CD14-positive monocyte (primary cell): ENCODE data around the gene BCKDHB. TPM values are rescaled to one million over a fixed set of nuclear protein-coding genes. Genes with fewer than 3 reads are reported as not detected.

ENCODE experiments used
- DNase-seq, 3 donors: peaks; one replicate each; pipeline ENCODE4 v3.0.0-alpha.2; 2011 to 2022
- H2AFZ ChIP-seq: 2 replicates; pipeline ENCODE4 v1.6.0; 2012; ENCODE audit warnings: mild to moderate bottlenecking, low read depth, low read length, inconsistent platforms; ENCODE audit not compliant: insufficient read depth, poor library complexity, severe bottlenecking
- H3K27ac ChIP-seq, 2 donors: 1 replicate in 1 of 2; 2 replicates in 1 of 2; pipeline ENCODE4 v1.5.1; 2012 to 2013; ENCODE audit warnings: low read length in 2 of 2, control low read depth in 1 of 2, inconsistent platforms in 1 of 2, low read depth in 1 of 2, mild to moderate bottlenecking in 1 of 2
- H3K27me3 ChIP-seq, 2 donors: one replicate each; pipeline versions ENCODE4 v1.6.0 to v1.6.1; 2011 to 2013; ENCODE audit warnings: low read length in 2 of 2; ENCODE audit not compliant: control insufficient read depth in 2 of 2, insufficient read depth in 2 of 2
- H3K36me3 ChIP-seq, 2 donors: replicated peaks in 1 of 2; 1 replicate in 1 of 2; 2 replicates in 1 of 2; pipeline versions ENCODE4 v1.5.1 to v1.6.1; 2012 to 2013; ENCODE audit warnings: low read length in 2 of 2, control low read depth in 1 of 2, inconsistent platforms in 1 of 2, mild to moderate bottlenecking in 1 of 2; ENCODE audit not compliant: insufficient read depth in 2 of 2, control insufficient read depth in 1 of 2
- H3K4me1 ChIP-seq, 2 donors: 1 replicate in 1 of 2; 2 replicates in 1 of 2; pipeline versions ENCODE4 v1.5.1 to v1.6.1; 2012 to 2013; ENCODE audit warnings: low read length in 2 of 2, control low read depth in 1 of 2, inconsistent platforms in 1 of 2, mild to moderate bottlenecking in 1 of 2, moderate library complexity in 1 of 2; ENCODE audit not compliant: insufficient read depth in 2 of 2, control insufficient read depth in 1 of 2
- H3K4me2 ChIP-seq: replicated peaks from 2 replicates; pipeline ENCODE3; 2012; ENCODE audit warnings: low read length, moderate library complexity, mild to moderate bottlenecking; ENCODE audit not compliant: poor library complexity, severe bottlenecking; ENCODE audit errors: extremely low read depth
- H3K4me3 ChIP-seq, 3 experiments: fragments of 200-600 bp in 1 of 3; sonication (generic) in 1 of 3; replicated peaks in 1 of 3; 1 replicate in 2 of 3; 2 replicates in 1 of 3; pipeline ENCODE4 v1.5.1; 2011 to 2013; ENCODE audit warnings: low read length in 3 of 3, mild to moderate bottlenecking in 3 of 3, control low read depth in 2 of 3, low read depth in 2 of 3, inconsistent platforms in 1 of 3, moderate library complexity in 1 of 3
- H3K79me2 ChIP-seq: 2 replicates; pipeline ENCODE4 v1.6.0; 2012; ENCODE audit warnings: mild to moderate bottlenecking, control low read depth, inconsistent platforms, low read length, moderate library complexity; ENCODE audit not compliant: insufficient read depth
- H3K9ac ChIP-seq: 2 replicates; pipeline ENCODE4 v1.6.0; 2017; ENCODE audit warnings: low read length, mild to moderate bottlenecking; ENCODE audit not compliant: insufficient read depth, poor library complexity, severe bottlenecking
- H3K9me3 ChIP-seq, 2 donors: replicated peaks in 1 of 2; 1 replicate in 1 of 2; 2 replicates in 1 of 2; pipeline versions ENCODE4 v1.5.1 to v1.6.1; 2012 to 2013; ENCODE audit warnings: low read length in 2 of 2, control low read depth in 1 of 2; ENCODE audit not compliant: control insufficient read depth in 1 of 2, insufficient read depth in 1 of 2
- H4K20me1 ChIP-seq: 2 replicates; pipeline ENCODE4 v1.6.0; 2012; ENCODE audit warnings: mild to moderate bottlenecking, low read length, control low read depth, moderate library complexity; ENCODE audit not compliant: insufficient read depth
- H3K27ac Mint-ChIP-seq, 7 donors: one replicate each; pipeline ENCODE4 v1.8.0; 2020; ENCODE audit warnings: mild to moderate bottlenecking in 7 of 7, mixed read lengths in 7 of 7, moderate library complexity in 6 of 7, inconsistent platforms in 2 of 7
- H3K27me3 Mint-ChIP-seq, 3 donors: one replicate each; pipeline ENCODE4 v1.8.0; 2021 to 2022; ENCODE audit warnings: low read depth in 3 of 3, mild to moderate bottlenecking in 3 of 3, mixed read lengths in 3 of 3, moderate library complexity in 3 of 3, inconsistent platforms in 1 of 3
- H3K36me3 Mint-ChIP-seq, 2 donors: one replicate each; pipeline ENCODE4 v1.8.0; 2020; ENCODE audit warnings: mixed read lengths in 2 of 2, inconsistent platforms in 1 of 2, mild to moderate bottlenecking in 1 of 2
- H3K4me1 Mint-ChIP-seq: one replicate; pipeline ENCODE4 v1.8.0; 2020; ENCODE audit warnings: mild to moderate bottlenecking, mixed read lengths
- H3K4me3 Mint-ChIP-seq, 2 donors: one replicate each; pipeline ENCODE4 v1.8.0; 2020; ENCODE audit warnings: mild to moderate bottlenecking in 2 of 2, mixed read lengths in 2 of 2, moderate library complexity in 1 of 2
- H3K9me3 Mint-ChIP-seq, 7 donors: one replicate each; pipeline ENCODE4 v1.8.0; 2020 to 2022; ENCODE audit warnings: mixed read lengths in 7 of 7, mild to moderate bottlenecking in 6 of 7, moderate library complexity in 6 of 7, inconsistent platforms in 2 of 7
- WGBS: methylation state at CpG from one replicate; pipeline ENCODE4 v1.1.5; 2013; ENCODE audit warnings: missing lambda C conversion rate; ENCODE audit not compliant: insufficient coverage; 5-methylcytosine and 5-hydroxymethylcytosine counted together
- intact Hi-C, 2 donors: fragments of 100-400 bp; cut with micrococcal nuclease; formaldehyde crosslinking; loops; one replicate each; pipeline versions ENCODE4 v1.15.0 to v1.15.1; 2023
- polyA plus RNA-seq, 3 donors: library from polyadenylated mRNA; depleted of rRNA in 1 of 3; unstranded in 2 of 3; stranded (reverse) in 1 of 3; fragments of 300-500 nt in 2 of 3; fragments of >200 nt in 1 of 3; fragmentation: Illumina TruSeq in 2 of 3; gene quantifications; 1 replicate in 2 of 3; 2 replicates in 1 of 3; pipeline ENCODE4 v1.2.3, GENCODE V29; 2012 to 2021
- TF ChIP-seq, protein P1 (sequence below): fragments of 200-600 bp; IDR thresholded peaks from one replicate; pipeline ENCODE4 v1.8.0; 2022; ENCODE audit warnings: antibody characterized with exemption, mild to moderate bottlenecking

Gene BCKDHB
- polyA plus RNA-seq, 3 donors: 1.8 to 4.6 (median 4.0) TPM

- Histone ChIP-seq H3K9ac (no peak overlapping the region), H3K4me2 (no peak overlapping the region), H3K4me3 (no peak overlapping the region), H3K9me3 (no peaks in the 10 kb centered on the region), H2AFZ (no peak overlapping the region), H3K27me3 (no peaks in the 10 kb centered on the region), H4K20me1 (no peaks in the 10 kb centered on the region), H3K36me3 (no peaks in the 10 kb centered on the region), H3K79me2 (no peaks in the 10 kb centered on the region), H3K27ac (no peak overlapping the region), H3K4me1 (no peaks in the 10 kb centered on the region)
- TF ChIP-seq, protein P1, sequence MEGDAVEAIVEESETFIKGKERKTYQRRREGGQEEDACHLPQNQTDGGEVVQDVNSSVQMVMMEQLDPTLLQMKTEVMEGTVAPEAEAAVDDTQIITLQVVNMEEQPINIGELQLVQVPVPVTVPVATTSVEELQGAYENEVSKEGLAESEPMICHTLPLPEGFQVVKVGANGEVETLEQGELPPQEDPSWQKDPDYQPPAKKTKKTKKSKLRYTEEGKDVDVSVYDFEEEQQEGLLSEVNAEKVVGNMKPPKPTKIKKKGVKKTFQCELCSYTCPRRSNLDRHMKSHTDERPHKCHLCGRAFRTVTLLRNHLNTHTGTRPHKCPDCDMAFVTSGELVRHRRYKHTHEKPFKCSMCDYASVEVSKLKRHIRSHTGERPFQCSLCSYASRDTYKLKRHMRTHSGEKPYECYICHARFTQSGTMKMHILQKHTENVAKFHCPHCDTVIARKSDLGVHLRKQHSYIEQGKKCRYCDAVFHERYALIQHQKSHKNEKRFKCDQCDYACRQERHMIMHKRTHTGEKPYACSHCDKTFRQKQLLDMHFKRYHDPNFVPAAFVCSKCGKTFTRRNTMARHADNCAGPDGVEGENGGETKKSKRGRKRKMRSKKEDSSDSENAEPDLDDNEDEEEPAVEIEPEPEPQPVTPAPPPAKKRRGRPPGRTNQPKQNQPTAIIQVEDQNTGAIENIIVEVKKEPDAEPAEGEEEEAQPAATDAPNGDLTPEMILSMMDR: no peak
- H3K36me3 Mint-ChIP-seq: peaks cover 0 to 2% of the 10 kb centered on the region in 2 donors
- peaks cover 0 to 3% (median 0%) of the 10 kb centered on the region in 7 donors for H3K9me3 Mint-ChIP-seq
- H3K27me3 Mint-ChIP-seq: peaks cover 0 to 2% (median 0%) of the 10 kb centered on the region in 3 donors
- no peak overlapping the region for H3K4me3 Mint-ChIP-seq
- no peaks in the 10 kb centered on the region for H3K4me1 Mint-ChIP-seq
- intact Hi-C loops: no loop called here
- DNase-seq: no peak
- H3K27ac Mint-ChIP-seq: no peak overlapping the region
- no CpG with 5 or more reads among the region's 2 CpGs for WGBS
These were observed 138.6 kb downstream of the BCKDHB start for GRCh38 chr6:80245043-80245442.

GRCh38 chr6:80249897-80250296 is 143.4 kb downstream of the BCKDHB start:
- Mint-ChIP-seq H3K27ac (no peak overlapping the region), H3K9me3 (no peaks in the 10 kb centered on the region), H3K36me3 (peaks cover 0 to 3% of the 10 kb centered on the region in 2 donors), H3K4me1 (no peaks in the 10 kb centered on the region), H3K4me3 (no peak overlapping the region), H3K27me3 (peaks cover 0 to 2% (median 0%) of the 10 kb centered on the region in 3 donors)
- Histone ChIP-seq H3K9ac (no peak overlapping the region), H3K27ac (no peak overlapping the region), H3K79me2 (no peaks in the 10 kb centered on the region), H3K36me3 (no peaks in the 10 kb centered on the region), H3K9me3 (no peaks in the 10 kb centered on the region), H3K4me1 (no peaks in the 10 kb centered on the region), H4K20me1 (no peaks in the 10 kb centered on the region), H3K27me3 (no peaks in the 10 kb centered on the region), H3K4me2 (no peak overlapping the region), H2AFZ (no peak overlapping the region), H3K4me3 (no peak overlapping the region)
- no CpG with 5 or more reads among the region's 1 CpG for WGBS
- DNase-seq: no peak
- intact Hi-C loops: no loop called here
- TF ChIP-seq, protein P1: no peak
